KG1 (cell line): ENCODE results near the gene GLYR1.

Source experiments
- DNase-seq: peaks from one replicate; lab custom pipeline; 2025; lab: John Stamatoyannopoulos, UW

Gene GLYR1

GRCh38 chr16:4805231-4805630 lies 41.9 kb downstream of the GLYR1 start:
- DNase-seq: no peak

GRCh38 chr16:4803898-4804762 lies 43.0 kb downstream of the GLYR1 start:
- no peak for DNase-seq

GRCh38 chr16:4803401-4803844 lies 43.7 kb downstream of the GLYR1 start:
- no peak for DNase-seq

GRCh38 chr16:4802659-4803287 lies 44.3 kb downstream of the GLYR1 start:
- peak; percentile 93 for DNase-seq

- DNase-seq: peak; percentile 26
Observed at GRCh38 chr16:4801962-4802658, 45.0 kb downstream of the GLYR1 start, which contains the start of gene ROGDI. Gene ROGDI (minus strand): TSS chr16:4802633. CDS start chr16:4802571, 62 bp downstream.

- DNase-seq: no peak
Observed at GRCh38 chr16:4801051-4801961, 45.8 kb downstream of the GLYR1 start.

GRCh38 chr16:4800290-4801041 lies 46.6 kb downstream of the GLYR1 start:
- DNase-seq: no peak

- no peak for DNase-seq
Observed at GRCh38 chr16:4799171-4799855, 47.8 kb downstream of the GLYR1 start.

GRCh38 chr16:4798456-4798855 lies 48.6 kb downstream of the GLYR1 start:
- DNase-seq: no peak

- no peak for DNase-seq
Observed at GRCh38 chr16:4797805-4798252, 49.3 kb downstream of the GLYR1 start.

- no peak for DNase-seq
Observed at GRCh38 chr16:4796982-4797804, 49.9 kb downstream of the GLYR1 start.

- no peak for DNase-seq
Observed at GRCh38 chr16:4795828-4796572, 51.1 kb downstream of the GLYR1 start.

GRCh38 chr16:4795181-4795827 lies 51.8 kb downstream of the GLYR1 start, which contains the start of gene SMIM22:
Gene SMIM22 (plus strand): TSS chr16:4795369. CDS start chr16:4795735, 366 bp downstream.
- DNase-seq: no peak

- no peak for DNase-seq
Observed at GRCh38 chr16:4792951-4793513, 54.1 kb downstream of the GLYR1 start.

GRCh38 chr16:4790871-4791270 lies 56.2 kb downstream of the GLYR1 start:
- no peak for DNase-seq

GRCh38 chr16:4790261-4790660 lies 56.8 kb downstream of the GLYR1 start:
- no peak for DNase-seq

GRCh38 chr16:4788910-4789309 lies 58.2 kb downstream of the GLYR1 start:
- no peak for DNase-seq

- DNase-seq: no peak
Observed at GRCh38 chr16:4788489-4788889, 58.6 kb downstream of the GLYR1 start.
